HepG2 (cell line): Measurements from ENCODE around the gene GPATCH8. TPM values are rescaled to one million over a fixed set of nuclear protein-coding genes. Genes with fewer than 3 reads are reported as not detected.

ENCODE experiments used
- HDAC2 ChIP-seq: sonication (generic); formaldehyde crosslinking; IDR thresholded peaks from 2 replicates; pipeline ENCODE4 v1.4.0; 2020; ENCODE audit warnings: missing genetic modification reagents
- HES4 ChIP-seq: sonication (generic); formaldehyde crosslinking; IDR thresholded peaks from 2 replicates; pipeline ENCODE4 v1.9.0; 2021; ENCODE audit warnings: mild to moderate bottlenecking, missing genetic modification reagents, borderline replicate concordance
- MYNN ChIP-seq: sonication (generic); formaldehyde crosslinking; IDR thresholded peaks from 2 replicates; pipeline ENCODE4 v1.4.0; 2020; ENCODE audit warnings: mild to moderate bottlenecking, low read depth, missing genetic modification reagents
- NFKB2 ChIP-seq: sonication (generic); formaldehyde crosslinking; IDR thresholded peaks from 2 replicates; pipeline ENCODE4 v1.4.0; 2020; ENCODE audit warnings: missing genetic modification reagents, borderline replicate concordance
- PAWR ChIP-seq: sonication (generic); formaldehyde crosslinking; IDR thresholded peaks from 2 replicates; pipeline ENCODE4 v1.4.0; 2020; ENCODE audit warnings: missing genetic modification reagents, mild to moderate bottlenecking, borderline replicate concordance
- RXRA ChIP-seq: sonication (generic); formaldehyde crosslinking; IDR thresholded peaks from 2 replicates; pipeline ENCODE4 v1.5.1; 2020; ENCODE audit warnings: missing genetic modification reagents
- SMC3 ChIP-seq: IDR thresholded peaks from 2 replicates; pipeline ENCODE4 v1.6.1; 2011; ENCODE audit warnings: low read length, improper control_type of control experiment
- ZNF451 ChIP-seq: sonication (generic); formaldehyde crosslinking; IDR thresholded peaks from 2 replicates; pipeline ENCODE4 v1.5.0; 2020; ENCODE audit warnings: mild to moderate bottlenecking, missing genetic modification reagents
- ZSCAN25 ChIP-seq: sonication (generic); formaldehyde crosslinking; IDR thresholded peaks from 2 replicates; pipeline ENCODE4 v1.8.0; 2022; ENCODE audit warnings: mild to moderate bottlenecking, missing genetic modification reagents
- polyA plus RNA-seq, 8 experiments: library from polyadenylated mRNA; depleted of rRNA in 3 of 8; stranded (reverse) in 7 of 8; unstranded in 1 of 8; fragments of >200 nt; fragmentation: Illumina TruSeq in 4 of 8; extraction: Trizol in 4 of 8; gene quantifications; 2 replicates each; pipeline versions ENCODE4 v1.2.1 to v1.2.3, GENCODE V29; 2011 to 2016; ENCODE audit warnings: low read depth in 4 of 8, missing spikeins in 1 of 8, mixed read lengths in 1 of 8; ENCODE audit not compliant: insufficient read depth in 1 of 8
- total RNA-seq, 5 experiments: library from RNA; depleted of rRNA; stranded (reverse); fragments of >200 nt; fragmentation: Illumina TruSeq; extraction: Trizol; gene quantifications; 2 replicates each; pipeline ENCODE4 v1.2.3, GENCODE V29; 2016; ENCODE audit warnings: low read depth in 1 of 5
- TF ChIP-seq, protein P1 (sequence below): sonication (generic); formaldehyde crosslinking; IDR thresholded peaks from 2 replicates; pipeline ENCODE4 v1.4.0; 2020; ENCODE audit warnings: missing genetic modification reagents, mild to moderate bottlenecking, borderline replicate concordance
- TF ChIP-seq, protein P2 (sequence below): sonication (generic); formaldehyde crosslinking; IDR thresholded peaks from 2 replicates; pipeline ENCODE4 v1.4.0; 2020; ENCODE audit warnings: missing genetic modification reagents, low read depth, mild to moderate bottlenecking, borderline replicate concordance
- TF ChIP-seq, protein P3 (sequence below): sonication (generic); formaldehyde crosslinking; conservative IDR thresholded peaks from 2 replicates; pipeline ENCODE4 v1.8.0; 2022; ENCODE audit warnings: mild to moderate bottlenecking, moderate library complexity, missing genetic modification reagents
- TF ChIP-seq, protein P4 (sequence below): sonication (generic); formaldehyde crosslinking; IDR thresholded peaks from 2 replicates; pipeline ENCODE4 v1.5.1; 2020; ENCODE audit warnings: mild to moderate bottlenecking, missing genetic modification reagents, moderate library complexity
- TF ChIP-seq, protein P5 (sequence below): sonication (generic); formaldehyde crosslinking; IDR thresholded peaks from 2 replicates; pipeline ENCODE4 v1.4.0; 2020; ENCODE audit warnings: missing genetic modification reagents, borderline replicate concordance

The GPATCH8 gene
- total and polyA plus RNA-seq, 2 of the 13 experiments (the other 11 are each of a cell fraction or from before 2014, with no cell fraction given), result 20.7 to 21.5 TPM

DNA sequence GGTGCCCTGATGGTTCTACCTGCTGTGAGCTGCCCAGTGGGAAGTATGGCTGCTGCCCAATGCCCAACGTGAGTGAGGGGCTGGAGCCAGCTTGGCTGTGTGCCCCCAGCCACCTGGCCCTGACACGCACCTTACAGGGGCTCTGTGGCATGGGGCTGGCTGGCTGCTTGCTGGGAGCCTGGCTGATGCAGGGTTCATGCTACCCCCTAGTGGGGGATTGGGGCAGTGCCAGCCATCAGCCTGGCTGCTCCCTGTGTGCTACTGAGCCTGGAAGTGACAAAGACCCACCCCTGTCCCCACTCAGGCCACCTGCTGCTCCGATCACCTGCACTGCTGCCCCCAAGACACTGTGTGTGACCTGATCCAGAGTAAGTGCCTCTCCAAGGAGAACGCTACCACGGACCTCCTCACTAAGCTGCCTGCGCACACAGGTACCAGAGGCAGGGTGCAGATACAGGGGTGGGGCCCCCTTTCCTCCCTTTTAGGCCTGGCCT, 152.4 kb downstream of the GPATCH8 start (continued):
- TF ChIP-seq RXRA (CRISPR knock-in tag), result 0 out of 2 replicates have a peak, but pooled peaks have one; percentile 35
- 0 out of 2 replicates have a peak, but pooled peaks have one; percentile 47 for TF ChIP-seq ZSCAN25 (CRISPR knock-in tag)
- TF ChIP-seq ZNF451 (CRISPR knock-in tag), result no peak
- TF ChIP-seq, protein P1, sequence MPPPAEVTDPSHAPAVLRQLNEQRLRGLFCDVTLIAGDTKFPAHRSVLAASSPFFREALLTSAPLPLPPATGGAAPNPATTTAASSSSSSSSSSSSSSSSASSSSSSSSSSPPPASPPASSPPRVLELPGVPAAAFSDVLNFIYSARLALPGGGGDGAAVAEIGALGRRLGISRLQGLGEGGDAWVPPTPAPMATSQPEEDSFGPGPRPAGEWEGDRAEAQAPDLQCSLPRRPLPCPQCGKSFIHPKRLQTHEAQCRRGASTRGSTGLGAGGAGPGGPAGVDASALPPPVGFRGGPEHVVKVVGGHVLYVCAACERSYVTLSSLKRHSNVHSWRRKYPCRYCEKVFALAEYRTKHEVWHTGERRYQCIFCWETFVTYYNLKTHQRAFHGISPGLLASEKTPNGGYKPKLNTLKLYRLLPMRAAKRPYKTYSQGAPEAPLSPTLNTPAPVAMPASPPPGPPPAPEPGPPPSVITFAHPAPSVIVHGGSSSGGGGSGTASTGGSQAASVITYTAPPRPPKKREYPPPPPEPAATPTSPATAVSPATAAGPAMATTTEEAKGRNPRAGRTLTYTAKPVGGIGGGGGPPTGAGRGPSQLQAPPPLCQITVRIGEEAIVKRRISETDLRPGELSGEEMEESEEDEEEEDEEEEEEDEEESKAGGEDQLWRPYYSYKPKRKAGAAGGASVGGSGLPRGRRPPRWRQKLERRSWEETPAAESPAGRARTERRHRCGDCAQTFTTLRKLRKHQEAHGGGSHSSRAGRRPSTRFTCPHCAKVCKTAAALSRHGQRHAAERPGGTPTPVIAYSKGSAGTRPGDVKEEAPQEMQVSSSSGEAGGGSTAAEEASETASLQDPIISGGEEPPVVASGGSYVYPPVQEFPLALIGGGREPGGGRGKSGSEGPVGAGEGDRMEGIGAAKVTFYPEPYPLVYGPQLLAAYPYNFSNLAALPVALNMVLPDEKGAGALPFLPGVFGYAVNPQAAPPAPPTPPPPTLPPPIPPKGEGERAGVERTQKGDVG (CRISPR knock-in tag), result no peak
- TF ChIP-seq, protein P2, sequence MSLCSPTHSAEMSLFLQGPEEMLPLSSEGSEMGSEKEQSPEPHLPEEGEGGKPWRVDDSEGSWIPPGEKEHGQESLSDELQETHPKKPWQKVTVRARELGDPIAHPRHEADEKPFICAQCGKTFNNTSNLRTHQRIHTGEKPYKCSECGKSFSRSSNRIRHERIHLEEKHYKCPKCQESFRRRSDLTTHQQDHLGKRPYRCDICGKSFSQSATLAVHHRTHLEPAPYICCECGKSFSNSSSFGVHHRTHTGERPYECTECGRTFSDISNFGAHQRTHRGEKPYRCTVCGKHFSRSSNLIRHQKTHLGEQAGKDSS, result peak; percentile 55; the same call in 1 of the 2 replicates
- TF ChIP-seq, protein P3, sequence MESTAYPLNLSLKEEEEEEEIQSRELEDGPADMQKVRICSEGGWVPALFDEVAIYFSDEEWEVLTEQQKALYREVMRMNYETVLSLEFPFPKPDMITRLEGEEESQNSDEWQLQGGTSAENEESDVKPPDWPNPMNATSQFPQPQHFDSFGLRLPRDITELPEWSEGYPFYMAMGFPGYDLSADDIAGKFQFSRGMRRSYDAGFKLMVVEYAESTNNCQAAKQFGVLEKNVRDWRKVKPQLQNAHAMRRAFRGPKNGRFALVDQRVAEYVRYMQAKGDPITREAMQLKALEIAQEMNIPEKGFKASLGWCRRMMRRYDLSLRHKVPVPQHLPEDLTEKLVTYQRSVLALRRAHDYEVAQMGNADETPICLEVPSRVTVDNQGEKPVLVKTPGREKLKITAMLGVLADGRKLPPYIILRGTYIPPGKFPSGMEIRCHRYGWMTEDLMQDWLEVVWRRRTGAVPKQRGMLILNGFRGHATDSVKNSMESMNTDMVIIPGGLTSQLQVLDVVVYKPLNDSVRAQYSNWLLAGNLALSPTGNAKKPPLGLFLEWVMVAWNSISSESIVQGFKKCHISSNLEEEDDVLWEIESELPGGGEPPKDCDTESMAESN (CRISPR knock-in tag), result no peak
- TF ChIP-seq MYNN (CRISPR knock-in tag), result no peak
- 0 out of 2 replicates have a peak, but pooled peaks have one; percentile 50 for TF ChIP-seq HES4 (CRISPR knock-in tag)
- peak; percentile 59; the same call in 1 of the 2 replicates for TF ChIP-seq NFKB2 (CRISPR knock-in tag)
- TF ChIP-seq, protein P4, sequence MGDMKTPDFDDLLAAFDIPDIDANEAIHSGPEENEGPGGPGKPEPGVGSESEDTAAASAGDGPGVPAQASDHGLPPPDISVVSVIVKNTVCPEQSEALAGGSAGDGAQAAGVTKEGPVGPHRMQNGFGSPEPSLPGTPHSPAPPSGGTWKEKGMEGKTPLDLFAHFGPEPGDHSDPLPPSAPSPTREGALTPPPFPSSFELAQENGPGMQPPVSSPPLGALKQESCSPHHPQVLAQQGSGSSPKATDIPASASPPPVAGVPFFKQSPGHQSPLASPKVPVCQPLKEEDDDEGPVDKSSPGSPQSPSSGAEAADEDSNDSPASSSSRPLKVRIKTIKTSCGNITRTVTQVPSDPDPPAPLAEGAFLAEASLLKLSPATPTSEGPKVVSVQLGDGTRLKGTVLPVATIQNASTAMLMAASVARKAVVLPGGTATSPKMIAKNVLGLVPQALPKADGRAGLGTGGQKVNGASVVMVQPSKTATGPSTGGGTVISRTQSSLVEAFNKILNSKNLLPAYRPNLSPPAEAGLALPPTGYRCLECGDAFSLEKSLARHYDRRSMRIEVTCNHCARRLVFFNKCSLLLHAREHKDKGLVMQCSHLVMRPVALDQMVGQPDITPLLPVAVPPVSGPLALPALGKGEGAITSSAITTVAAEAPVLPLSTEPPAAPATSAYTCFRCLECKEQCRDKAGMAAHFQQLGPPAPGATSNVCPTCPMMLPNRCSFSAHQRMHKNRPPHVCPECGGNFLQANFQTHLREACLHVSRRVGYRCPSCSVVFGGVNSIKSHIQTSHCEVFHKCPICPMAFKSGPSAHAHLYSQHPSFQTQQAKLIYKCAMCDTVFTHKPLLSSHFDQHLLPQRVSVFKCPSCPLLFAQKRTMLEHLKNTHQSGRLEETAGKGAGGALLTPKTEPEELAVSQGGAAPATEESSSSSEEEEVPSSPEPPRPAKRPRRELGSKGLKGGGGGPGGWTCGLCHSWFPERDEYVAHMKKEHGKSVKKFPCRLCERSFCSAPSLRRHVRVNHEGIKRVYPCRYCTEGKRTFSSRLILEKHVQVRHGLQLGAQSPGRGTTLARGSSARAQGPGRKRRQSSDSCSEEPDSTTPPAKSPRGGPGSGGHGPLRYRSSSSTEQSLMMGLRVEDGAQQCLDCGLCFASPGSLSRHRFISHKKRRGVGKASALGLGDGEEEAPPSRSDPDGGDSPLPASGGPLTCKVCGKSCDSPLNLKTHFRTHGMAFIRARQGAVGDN (CRISPR knock-in tag), result peak; percentile 52
- TF ChIP-seq, protein P5, sequence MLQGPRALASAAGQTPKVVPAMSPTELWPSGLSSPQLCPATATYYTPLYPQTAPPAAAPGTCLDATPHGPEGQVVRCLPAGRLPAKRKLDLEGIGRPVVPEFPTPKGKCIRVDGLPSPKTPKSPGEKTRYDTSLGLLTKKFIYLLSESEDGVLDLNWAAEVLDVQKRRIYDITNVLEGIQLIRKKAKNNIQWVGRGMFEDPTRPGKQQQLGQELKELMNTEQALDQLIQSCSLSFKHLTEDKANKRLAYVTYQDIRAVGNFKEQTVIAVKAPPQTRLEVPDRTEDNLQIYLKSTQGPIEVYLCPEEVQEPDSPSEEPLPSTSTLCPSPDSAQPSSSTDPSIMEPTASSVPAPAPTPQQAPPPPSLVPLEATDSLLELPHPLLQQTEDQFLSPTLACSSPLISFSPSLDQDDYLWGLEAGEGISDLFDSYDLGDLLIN (CRISPR knock-in tag), result no peak
- no peak for TF ChIP-seq HDAC2 (CRISPR knock-in tag)
- no peak for TF ChIP-seq PAWR (CRISPR knock-in tag)
- TF ChIP-seq SMC3, result peak; percentile 33; the same call in 1 of the 2 replicates
